ENCODE data around the gene BAG3.
A peak's percentile ranks its signal among the peaks of the same experiment; 100 is the strongest.

DNA sequence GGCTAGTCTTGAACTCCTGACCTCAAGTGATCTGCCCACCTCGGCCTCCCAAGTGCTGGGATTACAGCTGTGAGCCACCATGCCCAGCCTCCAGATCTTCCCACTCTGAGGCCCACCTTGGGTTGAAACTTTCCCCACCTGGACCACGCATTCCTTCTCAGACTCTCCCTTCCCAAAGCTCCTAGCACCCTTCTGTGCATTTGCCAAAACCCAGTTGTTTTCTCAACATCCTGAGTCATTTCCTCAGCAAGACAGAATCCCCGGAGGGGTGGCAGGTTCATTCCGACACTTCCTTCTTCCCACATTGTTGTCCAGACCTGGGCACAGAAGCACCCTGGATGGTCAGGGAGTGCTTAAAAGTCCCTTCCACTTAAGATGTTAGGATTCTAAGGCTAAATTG, 28.9 kb downstream of the BAG3 start:
- TF ChIP-seq, protein P1, sequence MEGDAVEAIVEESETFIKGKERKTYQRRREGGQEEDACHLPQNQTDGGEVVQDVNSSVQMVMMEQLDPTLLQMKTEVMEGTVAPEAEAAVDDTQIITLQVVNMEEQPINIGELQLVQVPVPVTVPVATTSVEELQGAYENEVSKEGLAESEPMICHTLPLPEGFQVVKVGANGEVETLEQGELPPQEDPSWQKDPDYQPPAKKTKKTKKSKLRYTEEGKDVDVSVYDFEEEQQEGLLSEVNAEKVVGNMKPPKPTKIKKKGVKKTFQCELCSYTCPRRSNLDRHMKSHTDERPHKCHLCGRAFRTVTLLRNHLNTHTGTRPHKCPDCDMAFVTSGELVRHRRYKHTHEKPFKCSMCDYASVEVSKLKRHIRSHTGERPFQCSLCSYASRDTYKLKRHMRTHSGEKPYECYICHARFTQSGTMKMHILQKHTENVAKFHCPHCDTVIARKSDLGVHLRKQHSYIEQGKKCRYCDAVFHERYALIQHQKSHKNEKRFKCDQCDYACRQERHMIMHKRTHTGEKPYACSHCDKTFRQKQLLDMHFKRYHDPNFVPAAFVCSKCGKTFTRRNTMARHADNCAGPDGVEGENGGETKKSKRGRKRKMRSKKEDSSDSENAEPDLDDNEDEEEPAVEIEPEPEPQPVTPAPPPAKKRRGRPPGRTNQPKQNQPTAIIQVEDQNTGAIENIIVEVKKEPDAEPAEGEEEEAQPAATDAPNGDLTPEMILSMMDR (conservative IDR thresholded peaks at IDR 0.05; ENCODE audit: low read depth, low read length): no peak
- TF ChIP-seq POLR2A (IDR thresholded peaks at IDR 0.05; ENCODE audit: low read depth, low read length) (0 out of 2 replicates have a peak, but pooled peaks have one; percentile 43), CEBPB (IDR thresholded peaks at IDR 0.05; ENCODE audit: low read depth, low read length) (no peak; the same call in 1 of the 2 replicates), RFX5 (IDR thresholded peaks at IDR 0.05; ENCODE audit: low read depth, low read length) (no peak), MXI1 (IDR thresholded peaks at IDR 0.05; ENCODE audit: borderline replicate concordance, low read depth, low read length) (no peak), CHD1 (IDR thresholded peaks at IDR 0.05; ENCODE audit: low read depth, low read length) (no peak), BHLHE40 (IDR thresholded peaks at IDR 0.05; ENCODE audit: low read depth, low read length) (no peak)
- TF ChIP-seq, protein P2, sequence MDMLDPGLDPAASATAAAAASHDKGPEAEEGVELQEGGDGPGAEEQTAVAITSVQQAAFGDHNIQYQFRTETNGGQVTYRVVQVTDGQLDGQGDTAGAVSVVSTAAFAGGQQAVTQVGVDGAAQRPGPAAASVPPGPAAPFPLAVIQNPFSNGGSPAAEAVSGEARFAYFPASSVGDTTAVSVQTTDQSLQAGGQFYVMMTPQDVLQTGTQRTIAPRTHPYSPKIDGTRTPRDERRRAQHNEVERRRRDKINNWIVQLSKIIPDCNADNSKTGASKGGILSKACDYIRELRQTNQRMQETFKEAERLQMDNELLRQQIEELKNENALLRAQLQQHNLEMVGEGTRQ (IDR thresholded peaks at IDR 0.05; ENCODE audit: low read depth, low read length): no peak
